DMS79 (cell line): ENCODE measurements around the gene STAU1.
A peak's percentile ranks its signal among the peaks of the same experiment; 100 is the strongest.
"Not testable (repeated sequence)": the region's sequence is repeated elsewhere in the genome, so short reads cannot be mapped to it uniquely, and the experiment has no call there.

Experiments
- DNase-seq: peaks from one replicate; lab custom pipeline; 2025; lab: John Stamatoyannopoulos, UW

STAU1 gene

DNA sequence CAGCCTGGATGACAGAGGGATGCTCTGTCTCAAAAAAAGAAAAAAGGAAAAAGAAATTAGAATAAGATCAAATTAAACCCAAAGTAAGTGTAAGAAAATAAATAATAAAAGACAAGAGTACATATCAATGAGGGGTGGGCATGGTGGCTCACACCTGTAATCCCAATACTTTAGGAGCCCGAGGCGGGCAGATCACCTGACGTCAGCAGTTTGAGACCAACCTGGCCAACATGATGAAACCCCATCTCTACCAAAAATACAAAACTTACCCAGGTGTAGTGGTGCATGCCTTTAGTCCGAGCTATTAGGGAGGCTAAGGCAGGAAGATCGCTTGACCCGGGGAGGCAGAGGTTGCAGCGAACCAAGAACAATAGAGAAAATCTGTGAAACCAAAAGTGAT is 14.9 kb upstream of the STAU1 start:
- no peak for DNase-seq

DNA sequence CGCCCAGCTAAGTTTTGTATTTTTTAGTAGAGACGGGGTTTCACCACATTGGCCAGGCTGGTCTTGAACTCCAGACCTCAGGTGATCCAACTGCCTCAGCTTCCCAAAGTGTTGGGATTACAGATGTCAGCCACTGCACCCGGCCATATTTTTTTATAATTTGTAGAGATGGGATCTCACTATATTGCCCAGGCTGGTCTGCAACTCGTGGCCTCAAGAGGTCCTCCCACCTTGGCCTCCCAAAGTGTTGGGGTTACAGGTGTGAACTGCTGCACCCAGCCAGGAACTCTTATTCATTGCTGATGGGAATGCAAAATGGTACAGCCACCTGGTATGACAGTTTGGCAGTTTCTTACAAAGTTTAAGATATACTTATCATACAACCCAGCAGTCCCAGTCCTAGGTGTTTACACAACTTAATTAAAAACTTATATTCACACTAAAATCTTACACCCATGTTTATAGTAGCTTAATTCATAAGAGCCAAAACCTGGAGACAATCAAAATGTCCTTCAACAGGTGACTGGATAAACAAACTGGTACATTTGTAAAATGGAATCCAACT is 11.7 kb upstream of the STAU1 start:
- no peak for DNase-seq

DNA sequence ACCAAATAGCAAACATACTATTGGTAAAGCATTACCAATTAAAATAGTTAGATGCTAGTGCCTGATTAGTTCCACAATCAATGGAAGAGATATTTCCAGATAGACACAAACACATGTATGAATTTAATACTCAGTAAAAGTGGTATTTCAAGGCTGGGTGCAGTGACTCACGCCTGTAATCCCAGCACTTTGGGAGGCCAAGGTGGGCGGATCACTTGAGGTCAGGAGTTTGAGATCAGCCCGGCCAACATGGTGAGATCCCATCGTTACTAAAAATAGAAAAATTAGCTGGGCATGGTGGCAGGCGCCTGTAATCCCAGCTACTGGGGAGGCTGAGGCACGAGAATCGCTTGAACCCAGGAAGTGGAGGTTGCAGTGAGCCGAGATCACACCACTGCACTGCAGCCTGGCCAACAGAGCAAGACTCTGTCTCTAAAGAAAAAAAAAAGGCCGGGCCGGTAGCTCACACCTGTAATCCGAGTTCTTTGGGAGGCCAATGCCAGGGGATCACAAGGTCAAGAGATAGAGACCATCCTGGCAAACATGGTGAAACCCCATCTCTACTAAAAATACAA is 4.9 kb upstream of the STAU1 start:
- not testable (repeated sequence) for DNase-seq

DNA sequence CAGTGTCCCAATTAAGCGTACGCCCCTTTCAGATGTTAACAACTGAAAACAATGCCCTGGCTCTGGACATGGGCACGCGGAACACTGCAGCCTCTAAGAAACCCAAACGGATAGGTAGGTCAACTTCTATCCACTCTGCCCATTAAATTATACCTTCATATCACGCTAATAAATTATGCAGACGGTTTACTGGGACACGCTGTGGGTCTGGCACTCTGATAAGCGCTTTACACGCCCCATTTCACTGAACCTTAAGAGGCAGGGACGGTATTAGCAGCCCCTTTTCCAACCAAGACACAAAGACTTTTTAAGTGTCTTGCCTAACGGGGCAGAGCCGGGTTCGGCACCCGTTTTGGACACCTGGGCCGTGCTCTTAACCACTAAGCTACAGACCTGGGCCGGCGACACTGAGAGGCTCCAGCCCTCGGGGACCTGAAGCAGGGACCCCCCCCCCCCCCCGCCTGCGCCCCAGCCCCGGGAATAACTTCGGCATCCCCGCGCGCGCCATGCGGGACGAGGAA is 744 bp downstream of the STAU1 start:
- DNase-seq, result peak; percentile 69

DNA sequence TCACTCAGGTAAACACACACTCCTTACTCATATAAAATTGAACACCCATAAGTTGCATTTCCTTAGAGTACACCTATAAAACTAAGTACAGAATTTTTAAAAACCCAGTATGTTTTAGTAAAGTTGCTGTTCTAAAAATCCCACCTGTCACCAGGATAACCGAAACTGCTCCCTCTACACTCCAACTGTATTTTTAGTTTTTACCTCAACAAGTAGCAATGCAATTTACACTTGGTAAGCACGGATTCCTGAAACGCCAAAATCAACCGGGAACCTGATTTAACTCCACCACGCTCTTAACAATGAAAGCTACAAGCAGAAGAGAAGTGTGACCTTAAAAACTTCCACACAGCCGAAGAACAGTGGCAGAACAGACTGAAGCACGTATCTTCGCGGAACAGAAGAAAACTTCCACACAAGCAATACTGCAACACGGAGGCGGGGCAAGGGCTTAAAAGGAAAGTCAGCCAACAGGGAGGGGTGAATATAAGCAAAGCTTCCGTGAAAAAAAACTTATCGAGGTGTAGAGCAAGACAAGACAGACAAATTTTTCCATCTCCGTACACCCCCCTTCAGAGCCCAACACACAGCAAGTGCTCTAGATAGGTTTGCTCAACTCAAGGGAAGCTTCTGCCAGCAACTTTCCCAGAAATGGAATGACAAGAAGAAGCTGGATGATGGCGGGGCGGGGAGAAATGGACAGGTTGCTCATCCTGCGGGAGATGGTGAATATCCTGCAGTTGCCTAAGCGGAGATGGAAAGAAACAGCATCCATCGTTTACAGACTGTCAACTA is 1.4 kb downstream of the STAU1 start:
- DNase-seq, result no peak

DNA sequence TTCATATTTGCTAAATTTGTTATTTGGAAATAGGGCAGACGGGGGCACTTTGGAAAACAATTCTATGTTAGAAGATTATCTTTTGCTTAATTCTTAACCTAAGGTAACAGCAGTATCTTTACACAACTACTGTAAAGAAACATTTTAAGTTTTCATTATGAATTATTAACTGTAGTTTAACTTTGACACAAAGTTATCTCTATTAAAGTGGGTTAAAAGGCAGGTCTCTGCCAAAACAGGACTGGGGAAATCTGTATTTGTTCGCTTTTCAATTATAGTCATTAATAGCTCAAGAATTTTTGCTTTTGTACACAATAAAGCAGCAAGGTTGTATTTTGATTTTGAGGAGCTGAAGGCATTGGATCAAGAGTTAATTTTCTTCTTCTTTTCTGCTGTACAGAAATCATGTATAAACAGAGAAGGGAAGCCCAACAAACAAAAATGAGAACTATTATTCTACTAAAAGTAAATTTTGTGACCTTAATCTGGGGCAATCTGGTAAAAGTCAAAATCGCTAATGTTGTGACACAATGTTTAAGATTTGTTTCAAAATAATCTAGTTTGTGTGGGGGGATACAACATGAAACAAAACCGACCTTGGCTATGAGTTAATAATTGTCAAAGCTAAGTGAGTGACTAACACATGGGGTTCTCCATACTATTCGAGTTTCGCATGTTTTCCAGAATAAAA is 2.9 kb downstream of the STAU1 start:
- no peak for DNase-seq

DNA sequence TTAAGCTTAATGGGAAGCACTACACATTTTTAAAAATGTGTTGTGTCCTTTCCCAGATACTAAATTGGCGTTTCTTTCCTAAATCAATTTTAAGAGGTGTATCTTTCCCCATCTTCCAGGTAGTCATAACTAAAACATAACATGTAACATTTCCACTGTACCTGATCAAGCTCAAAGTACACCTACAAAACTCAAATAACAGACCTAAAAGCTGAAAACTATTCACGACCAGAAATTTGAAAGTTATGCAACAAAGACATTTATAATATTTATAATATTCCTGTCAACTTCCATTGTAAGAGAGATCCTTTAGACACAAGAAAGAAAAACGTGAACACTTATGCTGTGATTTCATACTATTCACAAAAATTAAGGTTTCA is 3.5 kb downstream of the STAU1 start:
- DNase-seq, result no peak

DNA sequence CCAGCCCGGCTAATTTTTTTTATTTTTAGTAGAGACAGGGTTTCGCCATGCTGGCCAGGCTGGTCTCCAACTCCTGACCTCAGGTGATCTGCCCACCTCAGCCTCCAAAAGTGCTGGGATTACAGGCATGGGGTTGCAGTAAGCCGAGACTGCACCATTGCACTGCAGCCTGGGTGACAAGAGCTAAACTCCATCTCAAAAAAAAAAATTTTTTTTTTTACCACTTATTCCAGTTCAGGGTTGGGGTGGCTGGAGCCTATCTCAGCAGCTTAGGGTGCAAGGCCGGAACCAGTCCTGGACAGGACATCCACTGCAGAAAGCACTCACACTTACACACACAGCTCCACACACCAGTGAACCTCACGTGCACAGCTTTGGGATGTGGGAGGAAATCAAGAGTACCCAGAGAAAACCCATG is 4.0 kb downstream of the STAU1 start:
- not testable (repeated sequence) for DNase-seq

DNA sequence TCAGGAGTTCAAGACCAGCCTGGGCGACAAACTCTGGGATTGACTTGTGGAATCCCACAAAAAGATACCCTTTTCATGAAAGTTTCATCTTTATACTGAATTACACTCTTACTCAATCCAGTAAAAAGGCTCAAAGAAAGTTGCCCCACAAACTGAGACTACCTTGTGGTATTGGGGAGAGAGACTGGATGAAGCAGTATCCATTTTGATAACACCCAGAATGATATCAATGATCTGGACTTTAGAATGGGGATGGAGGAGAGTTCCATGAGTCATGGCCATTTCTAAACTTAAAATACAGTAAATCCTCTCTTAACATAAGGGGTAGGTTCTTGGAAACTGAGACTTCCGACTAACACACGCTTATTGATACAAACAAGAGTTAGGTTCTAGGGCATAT is 4.7 kb downstream of the STAU1 start:
- DNase-seq, result no peak

DNA sequence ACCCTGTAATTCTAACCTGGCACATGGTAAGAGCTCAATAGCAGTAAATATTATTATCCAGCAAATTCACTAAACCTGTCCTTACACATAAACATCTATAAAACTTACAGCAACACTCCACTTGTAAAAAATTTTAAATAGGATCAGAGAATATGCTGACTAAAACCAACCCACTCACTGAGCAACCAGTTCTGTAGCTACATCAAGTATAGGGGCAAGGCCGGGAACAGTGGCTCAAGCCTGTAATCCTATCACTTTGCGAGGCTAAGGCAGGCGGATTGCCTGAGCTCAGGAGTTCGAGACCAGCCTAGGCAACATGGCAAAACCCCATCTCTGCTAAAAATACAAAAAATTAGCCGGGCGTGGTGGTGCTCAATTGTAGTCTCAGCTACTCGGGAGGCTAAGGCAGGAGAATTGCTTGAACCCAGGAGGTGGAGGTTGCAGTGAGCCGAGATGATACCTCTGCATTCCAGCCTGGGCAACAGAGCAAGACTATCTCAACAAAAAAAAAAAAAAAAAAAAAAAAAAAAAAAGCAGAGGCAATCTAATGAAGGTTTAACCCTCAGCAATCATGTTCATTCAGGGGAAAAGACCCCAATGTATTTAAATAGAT is 6.8 kb downstream of the STAU1 start:
- DNase-seq, result no peak

DNA sequence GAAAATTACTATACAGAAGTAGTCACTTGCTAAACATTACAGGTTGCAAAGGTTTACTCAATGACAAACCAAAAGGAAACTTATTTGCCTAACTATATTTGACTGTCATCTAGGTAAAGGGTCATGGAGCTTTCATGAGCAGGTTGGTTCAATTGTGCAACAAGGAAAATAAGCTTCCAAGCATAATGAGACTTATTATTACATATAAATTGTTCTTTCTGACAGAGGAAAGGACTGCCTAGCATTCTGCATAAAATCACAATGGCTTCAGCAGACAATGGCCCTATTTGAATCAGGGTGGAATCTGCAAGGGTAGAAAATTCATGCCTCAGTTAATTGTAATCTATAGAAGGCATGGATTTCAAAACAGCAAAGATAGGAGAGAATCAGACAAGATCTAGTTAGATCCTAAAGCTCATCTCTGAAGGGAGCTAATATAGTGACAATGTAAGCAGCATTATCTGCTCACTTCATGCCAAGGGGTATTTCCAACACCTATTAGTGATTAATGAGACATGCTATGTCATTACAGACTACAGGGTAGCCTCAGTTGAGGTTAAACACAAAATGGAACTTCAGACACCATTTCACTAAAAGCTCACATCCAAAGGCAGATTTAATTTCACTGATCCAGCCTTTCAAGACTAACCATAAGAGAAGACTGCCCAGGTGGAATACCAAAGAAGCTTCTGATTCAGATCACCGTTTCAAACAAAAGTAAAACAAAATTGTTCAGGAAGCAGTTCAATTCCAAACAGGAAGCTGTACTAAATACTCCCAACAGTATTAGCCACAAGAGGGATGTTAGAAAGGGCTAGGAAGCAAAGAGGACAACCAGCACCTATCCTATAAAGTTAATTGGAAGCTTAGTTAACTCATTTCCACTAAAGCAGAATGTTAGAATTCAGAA is 8.5 kb downstream of the STAU1 start:
- DNase-seq, result no peak

DNA sequence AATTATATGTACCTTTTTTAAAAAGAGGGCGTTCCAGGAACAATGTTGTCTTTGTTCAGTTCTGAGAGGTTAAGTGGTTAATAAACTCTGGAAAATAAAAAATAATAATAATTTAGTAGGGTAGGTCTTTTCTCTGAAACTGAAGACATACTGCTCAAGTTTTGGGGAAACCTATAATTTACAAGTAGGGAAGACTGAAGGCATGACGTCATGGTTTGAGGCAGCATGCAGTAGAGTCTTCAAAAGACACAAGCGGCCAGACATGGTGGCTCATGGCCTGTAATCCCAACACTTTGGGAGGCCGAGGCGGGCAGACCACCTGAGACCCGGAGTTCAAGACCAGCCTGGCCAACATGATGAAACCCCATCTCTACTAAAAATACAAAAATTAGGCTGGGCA is 14.0 kb downstream of the STAU1 start:
- no peak for DNase-seq

DNA sequence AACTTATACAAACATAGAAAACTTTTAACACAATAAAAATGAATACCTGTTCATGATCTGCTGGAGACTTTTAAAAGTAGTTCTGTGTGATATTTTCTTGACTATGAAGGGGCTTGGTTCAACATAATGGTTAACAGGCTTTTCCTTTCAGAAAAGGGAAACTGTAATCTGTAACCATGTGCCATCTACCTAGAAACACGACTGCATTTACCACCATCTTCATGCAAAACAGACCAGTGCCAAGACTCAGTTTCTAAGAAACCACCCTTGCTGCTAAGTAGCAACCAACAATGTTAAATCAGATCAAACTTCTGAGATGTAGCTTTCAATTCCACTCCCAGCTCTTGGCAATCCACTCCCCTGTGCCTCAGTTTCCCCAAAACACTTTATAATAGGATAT is 15.7 kb downstream of the STAU1 start:
- DNase-seq, result no peak

DNA sequence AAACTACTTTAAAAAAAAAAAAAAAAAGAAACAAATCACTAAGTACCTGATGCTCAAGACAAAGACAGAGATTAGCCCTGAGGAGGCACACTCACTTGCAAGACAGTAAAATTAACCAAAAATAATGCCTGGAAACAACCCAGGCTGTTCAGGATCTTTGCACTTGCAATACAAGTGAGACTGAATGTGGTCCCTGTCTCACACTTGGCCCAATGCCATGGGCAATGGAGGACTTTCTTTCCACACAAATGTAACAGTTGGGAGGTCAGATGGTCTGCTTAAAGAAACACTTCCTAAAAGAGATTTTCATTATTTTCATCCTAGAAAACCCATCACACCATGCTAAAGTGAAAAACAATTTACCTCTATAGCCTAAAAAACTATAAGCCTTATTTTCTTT is 16.2 kb downstream of the STAU1 start:
- no peak for DNase-seq

DNA sequence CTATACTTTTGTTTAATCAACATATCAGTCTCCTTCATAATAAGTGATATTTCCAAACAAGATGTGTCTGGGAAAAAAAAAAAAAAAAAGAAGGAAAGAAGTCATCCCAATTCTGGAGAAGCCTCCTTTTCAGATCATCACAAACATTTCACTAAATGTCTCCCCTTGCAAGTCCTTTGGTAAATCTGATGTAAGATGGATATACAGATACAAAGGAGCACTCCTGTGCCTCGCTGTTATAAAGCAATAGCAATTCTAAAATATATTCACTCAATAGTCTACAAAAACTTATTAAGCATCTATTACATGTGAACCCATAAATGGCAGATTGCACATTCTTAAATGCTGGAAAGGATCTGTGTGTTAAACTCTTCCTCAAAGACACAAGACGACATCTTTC is 17.4 kb downstream of the STAU1 start:
- DNase-seq, result no peak

DNA sequence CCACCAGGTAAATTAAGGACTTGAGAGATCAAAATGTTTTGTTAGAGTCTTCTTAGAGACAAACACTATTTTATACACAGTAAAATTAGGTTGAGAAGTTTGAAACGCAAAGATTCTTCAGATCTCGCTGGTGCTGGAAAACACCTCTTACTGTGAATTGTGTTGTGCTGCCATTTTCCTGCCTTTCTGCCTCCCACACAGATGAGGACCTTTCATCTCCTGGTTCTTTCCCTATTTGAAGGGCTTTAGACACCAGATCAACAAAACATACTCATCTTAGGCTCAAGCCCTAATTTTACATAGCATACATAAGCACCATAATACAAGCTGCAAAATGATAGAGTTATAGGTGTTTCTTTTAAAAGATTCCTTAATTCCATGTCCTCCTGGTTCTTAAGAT is 18.6 kb downstream of the STAU1 start:
- DNase-seq, result no peak

DNA sequence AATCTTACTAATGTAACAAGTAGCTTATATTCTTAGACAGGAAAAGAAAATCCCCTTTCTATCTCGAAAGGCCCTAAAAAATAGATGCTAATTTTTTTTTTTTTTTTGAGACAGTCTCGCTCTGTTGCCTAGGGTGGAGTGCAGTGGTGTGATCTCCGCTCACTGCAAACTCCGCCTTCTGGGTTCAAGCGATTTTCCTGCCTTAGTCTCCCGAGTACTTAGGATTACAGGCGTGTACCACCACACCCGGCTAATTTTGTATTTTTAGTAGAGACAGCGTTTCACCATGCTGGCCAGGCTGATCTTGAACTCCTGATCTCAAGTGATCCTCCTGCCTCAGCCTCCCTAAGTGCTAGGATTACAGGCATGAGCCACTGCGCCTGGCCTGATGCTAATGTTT is 19.3 kb downstream of the STAU1 start:
- DNase-seq, result not testable (repeated sequence)

DNA sequence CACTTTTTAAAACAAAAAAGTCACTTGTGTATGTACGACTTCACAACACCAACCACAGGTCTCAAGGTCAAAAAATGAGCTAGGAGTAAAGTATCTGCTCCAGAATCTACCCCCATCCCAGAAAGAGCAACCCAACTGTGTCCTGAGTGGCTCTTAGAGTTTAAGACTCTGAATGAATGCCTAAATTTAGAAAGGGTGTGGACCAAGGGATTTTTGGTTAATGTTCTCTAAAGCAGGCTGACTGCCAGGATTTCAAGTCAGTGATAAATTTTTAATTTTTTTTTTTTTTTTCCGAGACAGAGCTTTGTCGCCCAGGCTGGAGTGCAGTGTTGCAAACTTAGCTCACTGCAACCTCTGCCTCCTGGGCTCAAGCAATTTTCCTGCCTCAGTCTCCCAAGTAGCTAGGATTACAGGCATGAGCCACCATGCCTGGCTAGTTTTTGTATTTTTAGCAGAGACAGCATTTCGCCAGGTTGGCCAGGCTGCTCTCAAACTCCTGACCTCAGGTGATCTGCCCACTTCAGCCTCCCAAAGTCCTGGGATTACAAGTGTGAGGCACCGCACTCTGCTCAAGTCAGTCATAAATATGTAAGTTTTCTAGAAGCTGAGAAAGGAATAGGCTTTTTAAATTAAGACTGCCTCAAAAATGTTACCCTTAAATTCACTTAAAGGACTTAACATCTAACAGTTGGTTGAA is 20.2 kb downstream of the STAU1 start:
- DNase-seq, result peak; percentile 29

DNA sequence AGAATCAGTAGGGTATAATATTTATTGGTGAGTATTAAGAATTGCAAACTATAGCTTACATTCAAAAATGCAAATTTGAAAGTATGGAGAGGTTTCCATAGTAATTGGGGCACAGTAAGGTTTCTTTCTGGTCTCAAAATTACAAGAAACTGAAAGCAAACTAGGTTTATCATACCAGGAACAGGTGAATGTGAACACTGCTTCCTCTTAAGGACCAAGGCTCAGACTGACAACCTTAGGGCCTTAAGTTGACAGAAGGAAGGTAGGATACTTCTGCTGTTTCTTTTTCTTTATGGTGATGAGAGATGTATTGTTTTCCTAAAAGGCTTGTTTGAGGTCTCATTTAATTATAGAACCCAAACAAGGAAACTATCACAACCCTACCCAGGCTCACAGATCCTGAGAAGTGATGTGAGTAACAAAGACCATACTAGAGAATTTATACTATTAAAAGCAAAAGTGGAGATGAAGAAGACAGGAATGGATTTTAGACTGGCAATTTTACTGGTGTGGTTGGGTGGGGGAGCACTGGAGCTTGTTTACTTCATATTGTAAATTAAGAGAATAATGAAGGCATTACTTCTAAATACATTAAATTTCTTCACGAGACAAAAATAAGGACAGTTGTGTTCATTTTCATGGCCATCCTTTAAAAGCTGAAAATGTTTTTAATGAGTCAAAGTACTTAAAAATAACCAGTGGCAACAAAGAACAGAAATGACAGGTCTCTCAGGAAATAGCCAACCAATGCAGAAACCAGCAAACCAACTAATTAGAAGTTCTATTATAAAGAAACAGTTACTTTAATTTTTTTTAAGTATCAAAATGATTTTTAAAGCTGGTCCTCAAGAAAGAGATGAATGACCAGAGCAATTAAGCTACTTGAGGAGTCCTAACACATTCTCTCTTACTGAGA is 21.3 kb downstream of the STAU1 start:
- no peak for DNase-seq

DNA sequence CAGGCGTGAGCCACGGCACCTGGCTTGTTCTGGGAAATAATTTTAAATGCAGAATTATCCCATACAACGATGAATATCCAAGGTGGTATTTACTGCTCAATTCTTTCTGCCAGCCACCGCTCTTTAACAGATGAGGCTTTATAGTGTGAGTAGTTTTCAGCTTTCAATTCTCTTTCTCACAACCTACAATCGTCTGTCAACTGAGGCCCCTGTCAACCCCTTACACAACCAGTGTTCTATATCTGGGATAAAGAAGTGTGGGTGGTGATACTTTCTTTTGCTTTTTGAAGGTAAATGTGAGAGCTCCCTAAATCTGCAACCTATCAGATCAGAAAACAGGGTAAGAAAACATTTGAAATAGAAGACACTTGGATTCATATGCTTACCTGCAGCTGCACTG is 22.5 kb downstream of the STAU1 start:
- no peak for DNase-seq
